ENCODE results near the gene EEFSEC.

Gene EEFSEC

GRCh38 chr3:128457937-128458336 lies 304.7 kb downstream of the EEFSEC start:
- no peak for DNase-seq
